HG02840 (cell line): Measurements from ENCODE around the gene SPATA31D4.

ENCODE experiments used
- ATAC-seq: cut with Tn5 transposase; IDR thresholded peaks from one replicate; pipeline ENCODE4 v1.9.1; 2021; ENCODE audit warnings: mild to moderate bottlenecking, moderate library complexity, moderate number of reproducible peaks; ENCODE audit not compliant: unreplicated experiment, low FRiP score

SPATA31D4 gene

DNA sequence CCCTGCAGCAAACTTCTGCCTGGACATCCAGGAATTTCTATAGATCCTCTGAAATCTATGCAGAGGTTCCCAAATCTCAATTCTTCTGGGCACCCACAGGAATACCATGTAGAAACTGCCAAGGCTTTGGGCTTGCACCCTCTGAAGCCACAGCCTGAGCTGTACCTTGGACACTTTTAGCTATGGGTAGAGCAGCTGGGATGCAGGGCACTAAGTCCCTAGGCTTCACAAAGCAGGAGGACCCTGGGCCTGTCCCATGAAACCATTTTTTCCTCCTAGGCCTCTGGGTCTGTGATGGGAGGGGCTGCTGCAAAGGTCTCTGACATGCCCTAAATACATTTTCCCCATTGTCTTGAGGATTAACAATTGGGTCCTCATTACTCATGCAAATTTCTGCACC lies 27.4 kb downstream of the SPATA31D4 start:
- no peak for ATAC-seq

DNA sequence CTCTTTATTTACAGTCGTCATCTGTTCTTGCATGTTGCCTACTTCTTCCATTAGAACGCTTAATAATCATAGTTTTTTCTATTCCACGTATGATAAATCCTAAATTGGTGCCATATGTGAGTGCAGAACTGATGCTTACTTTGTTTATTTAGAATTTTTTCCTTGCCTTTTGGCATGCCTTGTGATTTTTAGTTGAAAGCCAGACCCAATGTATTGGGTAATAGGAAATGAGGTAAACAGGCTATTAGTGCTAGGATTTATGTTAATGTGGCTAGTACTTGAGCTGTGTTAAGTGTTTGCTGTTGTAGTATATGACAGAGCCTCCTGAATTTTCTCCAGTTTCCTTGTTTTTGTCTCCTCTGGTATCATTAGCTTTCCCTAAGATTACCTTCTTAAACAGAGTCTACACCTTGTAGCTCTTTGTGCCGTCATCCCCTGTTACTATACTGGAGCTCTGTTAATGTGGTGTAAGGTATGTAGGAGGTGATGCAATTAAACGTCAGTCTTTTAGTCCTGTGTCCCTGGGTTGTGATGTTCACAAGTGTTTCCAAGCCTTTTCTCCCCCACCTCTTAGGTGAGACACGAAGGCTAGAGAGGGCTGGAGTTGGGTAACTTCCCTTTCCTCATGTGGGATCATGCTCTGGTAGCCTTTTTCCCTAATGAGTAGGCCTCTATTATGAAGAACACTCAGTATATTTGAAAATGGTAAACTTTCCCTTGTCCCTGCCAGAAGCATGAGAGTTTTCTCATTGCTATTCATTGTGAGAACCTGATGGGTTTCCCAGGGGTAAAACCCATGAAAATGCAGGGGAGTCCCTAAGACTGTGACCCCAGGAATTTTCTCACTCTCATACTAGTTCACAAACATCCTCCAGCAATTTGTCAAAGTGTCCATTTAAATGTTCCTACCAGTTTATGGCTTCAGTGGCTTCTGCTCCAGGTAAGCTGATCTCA lies 36.3 kb downstream of the SPATA31D4 start:
- no peak for ATAC-seq

DNA sequence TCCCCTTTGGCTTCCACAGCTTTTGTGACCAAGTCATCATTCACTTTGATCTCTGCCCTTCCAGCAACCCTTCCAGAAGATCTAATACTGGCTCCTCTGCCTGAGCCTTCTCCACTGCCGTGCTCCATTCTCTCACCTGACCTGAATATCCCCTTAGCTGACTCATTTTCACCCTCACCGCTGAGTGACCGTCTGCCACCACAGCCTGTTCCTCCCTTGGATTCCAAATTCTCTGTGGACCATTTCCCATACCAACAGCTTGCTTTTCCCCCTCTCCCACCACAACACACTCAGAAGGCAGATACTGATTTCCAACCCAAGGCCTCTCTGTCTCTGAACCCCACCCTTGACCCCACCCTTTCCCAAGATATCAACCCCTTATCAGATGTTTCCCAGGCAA lies 39.8 kb downstream of the SPATA31D4 start:
- no peak for ATAC-seq

DNA sequence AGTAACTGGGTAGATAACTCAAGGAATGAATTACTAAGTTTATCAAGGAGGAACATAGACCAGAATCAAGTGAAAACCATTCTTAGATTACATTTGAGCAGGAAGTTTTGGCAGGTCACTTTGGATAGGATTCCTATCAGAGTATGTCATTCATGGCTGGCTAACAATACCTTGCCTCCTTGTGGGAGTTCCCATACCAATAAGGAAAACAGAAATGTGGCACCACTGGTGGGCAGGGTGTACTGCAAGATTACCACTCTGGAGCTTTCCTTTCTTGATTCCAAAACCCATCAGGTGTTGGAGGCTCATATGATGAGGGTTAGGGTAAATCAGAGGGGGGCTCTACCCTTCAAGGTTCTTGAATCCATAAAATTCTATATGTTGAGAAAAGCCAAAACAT lies 41.7 kb downstream of the SPATA31D4 start:
- ATAC-seq, result no peak

DNA sequence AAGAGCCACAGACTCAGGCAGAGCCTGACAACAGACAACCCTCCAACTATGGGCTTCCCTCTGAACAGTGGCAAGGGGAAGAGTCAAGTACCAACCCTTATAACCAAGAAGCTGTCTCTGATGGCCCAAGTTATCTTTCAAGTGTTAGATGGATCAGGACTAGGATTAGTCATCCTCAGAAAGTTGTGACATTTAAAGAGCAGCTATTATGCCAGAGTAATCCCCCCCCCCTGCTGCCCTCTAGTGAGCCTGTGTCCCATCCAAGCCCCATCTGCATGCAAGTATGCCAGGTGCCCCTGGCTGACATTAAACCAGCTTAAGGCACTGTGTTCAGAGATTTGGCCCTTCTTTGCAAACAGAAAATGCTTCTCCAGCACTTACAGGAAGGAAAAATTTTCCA lies 43.5 kb downstream of the SPATA31D4 start:
- no peak for ATAC-seq

DNA sequence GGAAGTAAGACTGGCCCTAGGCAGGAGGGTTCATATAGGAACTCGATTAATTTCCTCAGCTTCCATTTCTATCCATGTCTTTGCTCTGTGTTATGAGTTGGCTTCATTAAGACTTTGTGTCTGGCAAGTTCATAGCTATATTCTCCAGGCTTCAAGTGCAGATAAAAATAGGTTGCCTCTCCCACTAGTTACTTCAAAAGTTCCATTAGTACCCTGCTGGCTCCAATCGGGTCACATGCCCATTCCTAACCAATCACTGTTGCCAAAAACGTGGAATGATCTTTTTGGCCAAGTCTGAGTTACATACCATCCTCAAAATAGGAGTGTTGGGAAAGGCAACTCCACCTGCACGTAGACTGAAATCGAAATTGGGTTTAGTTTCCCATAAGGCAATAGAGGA lies 46.5 kb downstream of the SPATA31D4 start:
- no peak for ATAC-seq

DNA sequence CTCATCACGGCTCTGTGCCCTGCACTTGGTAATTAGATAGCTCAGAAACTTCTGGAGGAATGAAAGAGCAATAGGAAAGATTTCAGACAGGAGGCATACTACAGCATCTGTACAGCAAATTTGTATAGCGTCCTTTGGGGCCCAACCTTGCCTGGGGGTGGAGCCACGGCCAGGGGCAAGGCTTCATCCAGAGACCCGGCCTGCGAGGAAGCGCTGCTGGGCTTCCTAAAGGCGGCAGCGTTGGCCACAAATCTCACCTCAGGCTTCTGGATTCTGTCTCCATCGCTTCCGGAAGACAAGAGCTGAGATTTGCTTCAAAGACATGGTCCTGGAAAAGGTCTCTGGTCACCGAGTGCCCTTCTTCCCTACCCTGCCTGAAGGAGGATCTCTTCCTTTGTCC lies 48.1 kb downstream of the SPATA31D4 start:
- ATAC-seq, result no peak

DNA sequence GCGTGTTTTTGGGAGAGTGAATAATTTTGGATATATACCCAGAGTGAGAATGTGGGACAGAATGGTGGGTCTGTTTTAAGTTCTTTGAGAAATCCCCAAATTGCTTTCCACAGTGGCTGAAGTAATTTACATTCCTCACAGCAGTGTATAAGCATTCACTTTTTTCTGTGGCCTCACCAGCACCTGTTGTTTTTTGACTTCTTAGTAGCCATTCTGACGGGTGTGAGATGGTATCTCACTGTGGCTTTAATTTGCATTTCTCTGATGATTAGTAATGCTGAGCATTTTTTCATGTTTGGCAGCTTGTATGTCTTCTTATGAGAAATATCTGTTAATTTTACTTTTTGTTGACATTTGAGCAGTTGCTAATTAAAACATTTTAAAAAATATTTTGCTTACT lies 51.0 kb downstream of the SPATA31D4 start:
- no peak for ATAC-seq

DNA sequence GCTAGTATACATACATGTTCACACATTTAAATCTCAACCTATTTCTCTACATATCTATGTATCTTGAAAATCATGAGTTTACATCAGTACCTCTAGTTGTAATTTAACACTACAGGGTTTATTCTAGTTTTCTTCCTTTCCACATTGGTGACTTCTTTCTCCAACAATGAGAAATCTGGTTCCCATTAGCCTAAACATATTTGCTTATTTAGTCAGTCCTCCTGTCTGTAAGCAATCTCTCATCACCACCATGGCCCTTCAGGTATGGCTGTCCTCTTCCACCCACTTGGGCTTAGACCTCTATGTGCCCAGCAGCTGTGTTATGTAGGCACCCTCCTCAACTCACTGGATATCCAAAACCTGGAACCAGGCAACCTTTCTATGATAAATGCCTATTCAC lies 52.3 kb downstream of the SPATA31D4 start:
- ATAC-seq, result no peak

DNA sequence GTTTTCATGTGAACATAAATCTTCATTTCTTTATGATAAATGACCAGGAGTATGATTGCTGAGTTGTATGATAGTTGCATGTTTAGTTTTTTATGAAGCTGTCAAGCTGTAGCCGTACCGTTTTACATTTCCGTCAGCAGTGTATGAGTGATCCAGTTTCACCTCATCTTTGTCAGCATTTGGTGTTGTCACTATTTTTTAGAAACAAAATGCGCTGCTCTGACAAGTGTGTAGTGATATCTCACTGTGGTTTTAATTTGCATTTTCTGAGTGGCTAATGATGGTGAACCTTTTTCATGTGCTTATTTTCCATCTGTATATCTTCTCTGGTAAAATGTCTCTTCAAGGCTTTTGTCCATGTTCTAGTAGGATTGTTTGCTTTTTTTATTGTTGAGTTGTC lies 53.7 kb downstream of the SPATA31D4 start:
- ATAC-seq, result no peak
